ENCODE results near the gene YY1.

DNA sequence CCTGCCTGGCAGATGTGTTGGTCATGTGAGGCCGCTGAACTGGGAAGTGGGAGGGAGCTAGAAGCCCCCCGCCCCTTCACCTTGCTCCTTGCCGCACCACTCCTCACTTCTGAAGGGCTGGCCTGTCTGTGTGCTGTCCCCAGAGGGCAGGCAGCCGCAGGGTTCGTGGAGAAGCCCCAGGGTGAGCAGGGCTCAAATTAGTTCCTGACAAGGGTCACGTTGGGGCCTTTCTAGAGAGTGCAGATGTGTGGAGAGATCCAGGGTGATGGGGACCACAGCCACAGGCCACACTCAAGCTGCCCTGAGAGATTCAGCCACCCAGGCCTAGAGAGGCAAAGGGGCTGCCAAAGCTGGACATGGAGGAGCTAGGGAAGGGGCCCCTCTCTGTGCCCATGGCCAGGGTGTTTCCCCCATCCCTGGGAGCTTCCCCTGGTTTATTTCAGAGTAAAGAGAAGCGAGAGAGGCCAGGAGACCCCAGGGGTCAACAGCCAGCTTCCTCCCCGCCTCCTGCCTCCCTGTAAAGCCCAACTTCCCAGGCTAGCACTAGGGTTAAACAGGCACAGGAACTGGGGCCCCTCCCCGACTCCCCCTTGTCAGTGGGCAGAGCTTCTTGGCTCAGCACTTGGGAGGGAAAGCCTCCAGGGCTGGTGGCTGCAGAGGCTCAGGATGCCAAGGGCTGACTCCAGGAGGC, 51.1 kb downstream of the YY1 start:
- TF ChIP-seq, protein P1, sequence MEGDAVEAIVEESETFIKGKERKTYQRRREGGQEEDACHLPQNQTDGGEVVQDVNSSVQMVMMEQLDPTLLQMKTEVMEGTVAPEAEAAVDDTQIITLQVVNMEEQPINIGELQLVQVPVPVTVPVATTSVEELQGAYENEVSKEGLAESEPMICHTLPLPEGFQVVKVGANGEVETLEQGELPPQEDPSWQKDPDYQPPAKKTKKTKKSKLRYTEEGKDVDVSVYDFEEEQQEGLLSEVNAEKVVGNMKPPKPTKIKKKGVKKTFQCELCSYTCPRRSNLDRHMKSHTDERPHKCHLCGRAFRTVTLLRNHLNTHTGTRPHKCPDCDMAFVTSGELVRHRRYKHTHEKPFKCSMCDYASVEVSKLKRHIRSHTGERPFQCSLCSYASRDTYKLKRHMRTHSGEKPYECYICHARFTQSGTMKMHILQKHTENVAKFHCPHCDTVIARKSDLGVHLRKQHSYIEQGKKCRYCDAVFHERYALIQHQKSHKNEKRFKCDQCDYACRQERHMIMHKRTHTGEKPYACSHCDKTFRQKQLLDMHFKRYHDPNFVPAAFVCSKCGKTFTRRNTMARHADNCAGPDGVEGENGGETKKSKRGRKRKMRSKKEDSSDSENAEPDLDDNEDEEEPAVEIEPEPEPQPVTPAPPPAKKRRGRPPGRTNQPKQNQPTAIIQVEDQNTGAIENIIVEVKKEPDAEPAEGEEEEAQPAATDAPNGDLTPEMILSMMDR (IDR thresholded peaks at IDR 0.05; ENCODE audit: low read depth, low read length, poor library complexity, severe bottlenecking) = no peak
- TF ChIP-seq EZH2phosphoT487 (IDR thresholded peaks at IDR 0.05; ENCODE audit: borderline replicate concordance, low read length) = no peak

All from DOHH2 (cell line).